Stimulated activated CD8-positive, alpha-beta memory T cell treated with anti-CD3 and anti-CD28 coated beads, Interleukin-2, amount 100 ng/mL, for 48 hours (primary cell): ENCODE measurements around the gene SLC16A10.
"Not testable (repeated sequence)": the region's sequence is repeated elsewhere in the genome, so short reads cannot be mapped to it uniquely, and the experiment has no call there.

Experiments used
- DNase-seq, 2 donors: peaks; one replicate each; pipeline ENCODE4 v3.0.0-alpha.2; 2020; ENCODE audit warnings: low read depth in 2 of 2

Gene SLC16A10

GRCh38 chr6:111185954-111186353 lies 98.7 kb downstream of the SLC16A10 start:
- no peak for DNase-seq

GRCh38 chr6:111187874-111188273 lies 100.6 kb downstream of the SLC16A10 start:
- DNase-seq: no peak

GRCh38 chr6:111189666-111190210 lies 102.4 kb downstream of the SLC16A10 start:
- not testable (repeated sequence) for DNase-seq

GRCh38 chr6:111190637-111191036 lies 103.3 kb downstream of the SLC16A10 start:
- no peak for DNase-seq

- not testable (repeated sequence) for DNase-seq
These were observed 103.8 kb downstream of the SLC16A10 start for GRCh38 chr6:111191136-111191535.

- no peak for DNase-seq
These were observed 105.7 kb downstream of the SLC16A10 start for GRCh38 chr6:111192911-111193555.

GRCh38 chr6:111195656-111196055 lies 108.4 kb downstream of the SLC16A10 start:
- no peak for DNase-seq

GRCh38 chr6:111198841-111199240 lies 111.5 kb downstream of the SLC16A10 start:
- DNase-seq: no peak

- no peak for DNase-seq
These were observed 112.6 kb downstream of the SLC16A10 start for GRCh38 chr6:111199935-111200334.

GRCh38 chr6:111200350-111201243 lies 113.3 kb downstream of the SLC16A10 start:
- no peak for DNase-seq

- no peak for DNase-seq
These were observed 113.9 kb downstream of the SLC16A10 start for GRCh38 chr6:111201244-111201554.

GRCh38 chr6:111201764-111202163 lies 114.5 kb downstream of the SLC16A10 start:
- no peak for DNase-seq

GRCh38 chr6:111203539-111203938 lies 116.2 kb downstream of the SLC16A10 start:
- not testable (repeated sequence) for DNase-seq

- DNase-seq: no peak
These were observed 117.0 kb downstream of the SLC16A10 start for GRCh38 chr6:111204305-111204704.

GRCh38 chr6:111204881-111205280 lies 117.6 kb downstream of the SLC16A10 start:
- DNase-seq: no peak

- DNase-seq: no peak
These were observed 118.2 kb downstream of the SLC16A10 start for GRCh38 chr6:111205502-111205901.

- DNase-seq: no peak
These were observed 120.0 kb downstream of the SLC16A10 start for GRCh38 chr6:111207141-111207858.

GRCh38 chr6:111208933-111209332 lies 121.6 kb downstream of the SLC16A10 start:
- no peak for DNase-seq

- DNase-seq: no peak
These were observed 123.0 kb downstream of the SLC16A10 start for GRCh38 chr6:111210194-111210728.

GRCh38 chr6:111211411-111212030 lies 124.2 kb downstream of the SLC16A10 start:
- DNase-seq: no peak

GRCh38 chr6:111212625-111213024 lies 125.3 kb downstream of the SLC16A10 start:
- DNase-seq: no peak

GRCh38 chr6:111215131-111215530 lies 127.8 kb downstream of the SLC16A10 start:
- DNase-seq: no peak
